MCF 10A (cell line): ENCODE measurements around the gene DOCK9. TPM values are rescaled to one million over a fixed set of nuclear protein-coding genes. Genes with fewer than 3 reads are reported as not detected.

Experiments used
- BruUV-seq: library from RNA; stranded (reverse); fragments of 400-500 nt; replicated peaks from 2 replicates; lab custom pipeline; 2021; lab: Mats Ljungman, UMichigan
- CTCF ChIA-PET: fragments of 300-600 bp; sonication (Branson Sonifier 250); formaldehyde crosslinking; extraction: SDS; loops from one replicate; lab custom pipeline; 2021; ENCODE audit warnings: antibody characterized with exemption, inconsistent platforms; lab: Yijun Ruan, JAX
- POLR2A ChIA-PET: fragments of 300-600, 350-650 bp; sonication (Branson Sonifier 250); formaldehyde crosslinking; extraction: SDS; loops from one replicate; lab custom pipeline; 2020; ENCODE audit warnings: antibody characterized with exemption, inconsistent platforms; lab: Yijun Ruan, JAX
- DNase-seq: peaks from one replicate; pipeline ENCODE4 v3.0.0-alpha.2; 2018; ENCODE audit not compliant: unreplicated experiment
- H3K27ac Mint-ChIP-seq: one replicate; pipeline ENCODE4 v1.8.0; 2022; ENCODE audit warnings: mild to moderate bottlenecking, low read depth, mixed read lengths; ENCODE audit not compliant: unreplicated experiment
- H3K27me3 Mint-ChIP-seq: one replicate; pipeline ENCODE4 v1.8.0; 2022; ENCODE audit warnings: mixed read lengths; ENCODE audit not compliant: insufficient read depth, unreplicated experiment
- H3K36me3 Mint-ChIP-seq: one replicate; pipeline ENCODE4 v1.8.0; 2022; ENCODE audit warnings: mild to moderate bottlenecking, moderate library complexity, mixed read lengths; ENCODE audit not compliant: insufficient read depth, unreplicated experiment
- H3K4me1 Mint-ChIP-seq: one replicate; pipeline ENCODE4 v1.8.0; 2022; ENCODE audit warnings: mixed read lengths; ENCODE audit not compliant: insufficient read depth, unreplicated experiment
- H3K4me3 Mint-ChIP-seq: one replicate; pipeline ENCODE4 v1.8.0; 2022; ENCODE audit warnings: mild to moderate bottlenecking, moderate library complexity, mixed read lengths; ENCODE audit not compliant: unreplicated experiment
- H3K9me3 Mint-ChIP-seq: one replicate; pipeline ENCODE4 v1.8.0; 2022; ENCODE audit warnings: mixed read lengths; ENCODE audit not compliant: unreplicated experiment
- CTCF ChIP-seq: fragments of 200-600 bp; IDR thresholded peaks from one replicate; pipeline ENCODE4 v1.8.0; 2022; ENCODE audit warnings: antibody characterized with exemption, mild to moderate bottlenecking; ENCODE audit not compliant: unreplicated experiment
- intact Hi-C: fragments of 100-400 bp; cut with micrococcal nuclease; formaldehyde crosslinking; loops from 2 replicates; pipeline ENCODE4 v1.14.1; 2022
- total RNA-seq: library from RNA; stranded (reverse); gene quantifications from 2 replicates; pipeline ENCODE4 v1.2.3, GENCODE V29; 2022

Gene DOCK9
- total RNA-seq, 1 experiment from 2014 or later, result 77.0 TPM

- no peaks in the 10 kb centered on the region for H3K36me3 Mint-ChIP-seq
- intact Hi-C loops, result no loop called here
- peak; percentile 36 for DNase-seq
- H3K27me3 Mint-ChIP-seq, result no peaks in the 10 kb centered on the region
- POLR2A ChIA-PET, result no interaction called here
- no peak overlapping the region for H3K4me3 Mint-ChIP-seq
- no TSS peak for BruUV-seq
- CTCF ChIA-PET, result interaction anchor here (0.6 kb wide), 1 partner anchor 83 kb away, joined by 3 read pairs; no protein-coding TSS in a partner anchor
- no peak for TF ChIP-seq CTCF
- H3K9me3 Mint-ChIP-seq, result no peaks in the 10 kb centered on the region
- peaks cover 11% of the 10 kb centered on the region for H3K4me1 Mint-ChIP-seq
- no peak overlapping the region for H3K27ac Mint-ChIP-seq
These were observed 199.1 kb downstream of the DOCK9 start for GRCh38 chr13:98778749-98779148.

GRCh38 chr13:98776644-98777043 is 201.2 kb downstream of the DOCK9 start:
- H3K4me3 Mint-ChIP-seq, result no peak overlapping the region
- H3K27ac Mint-ChIP-seq, result no peak overlapping the region
- H3K27me3 Mint-ChIP-seq, result no peaks in the 10 kb centered on the region
- TSS peak; percentile 70 for BruUV-seq
- H3K9me3 Mint-ChIP-seq, result no peaks in the 10 kb centered on the region
- ChIA-PET CTCF (interaction anchor here (0.7 kb wide), 1 partner anchor 269 kb away, joined by 3 read pairs; no protein-coding TSS in a partner anchor), POLR2A (no interaction called here)
- H3K4me1 Mint-ChIP-seq, result peaks cover 11% of the 10 kb centered on the region
- H3K36me3 Mint-ChIP-seq, result no peaks in the 10 kb centered on the region
- intact Hi-C loops, result no loop called here
- no peak for DNase-seq
- no peak for TF ChIP-seq CTCF

DNA sequence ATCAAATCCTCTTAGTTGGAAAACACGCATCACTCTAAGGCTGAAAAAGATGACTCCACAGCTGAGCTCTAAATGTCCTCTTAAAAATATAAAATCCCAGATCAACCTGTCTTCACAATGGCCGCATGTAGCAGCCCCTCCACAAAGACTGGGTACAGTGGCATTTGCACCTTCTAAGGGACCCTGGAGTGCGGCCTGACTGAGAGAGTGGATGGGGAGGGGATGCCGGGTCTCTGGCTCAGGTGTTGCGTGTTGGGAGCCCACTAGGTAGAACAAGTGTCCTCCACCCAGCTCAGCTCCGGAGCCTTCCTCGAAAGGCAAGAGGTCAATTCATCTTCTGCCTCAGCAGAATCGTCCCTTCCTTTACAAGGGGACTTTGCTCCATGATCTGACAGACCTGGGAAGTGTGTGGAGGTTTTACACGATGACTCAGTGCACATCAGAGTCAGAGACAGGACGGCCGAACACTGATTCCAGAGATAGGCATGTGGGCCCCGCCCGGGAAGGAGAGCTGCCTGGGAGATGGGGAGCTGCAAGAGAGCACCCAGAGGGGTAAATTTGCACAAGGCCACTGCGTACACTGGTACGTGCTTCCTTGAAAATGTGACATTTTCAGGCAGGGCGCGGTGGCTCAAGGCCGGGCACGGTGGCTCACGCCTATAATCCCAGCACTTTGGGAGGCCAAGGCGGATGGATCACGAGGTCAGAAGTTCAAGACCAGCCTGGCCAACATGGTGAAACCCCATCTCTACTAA is 201.8 kb downstream of the DOCK9 start:
- no peak for TF ChIP-seq CTCF
- peaks cover 11% of the 10 kb centered on the region for H3K4me1 Mint-ChIP-seq
- no peaks in the 10 kb centered on the region for H3K36me3 Mint-ChIP-seq
- no TSS peak for BruUV-seq
- CTCF ChIA-PET, result interaction anchor here (0.7 kb wide), 1 partner anchor 269 kb away, joined by 3 read pairs; no protein-coding TSS in a partner anchor
- no peaks in the 10 kb centered on the region for H3K27me3 Mint-ChIP-seq
- no peaks in the 10 kb centered on the region for H3K9me3 Mint-ChIP-seq
- peak; percentile 73 for DNase-seq
- POLR2A ChIA-PET, result no interaction called here
- intact Hi-C loops, result no loop called here
- H3K27ac Mint-ChIP-seq, result no peak overlapping the region
- H3K4me3 Mint-ChIP-seq, result no peak overlapping the region

DNA sequence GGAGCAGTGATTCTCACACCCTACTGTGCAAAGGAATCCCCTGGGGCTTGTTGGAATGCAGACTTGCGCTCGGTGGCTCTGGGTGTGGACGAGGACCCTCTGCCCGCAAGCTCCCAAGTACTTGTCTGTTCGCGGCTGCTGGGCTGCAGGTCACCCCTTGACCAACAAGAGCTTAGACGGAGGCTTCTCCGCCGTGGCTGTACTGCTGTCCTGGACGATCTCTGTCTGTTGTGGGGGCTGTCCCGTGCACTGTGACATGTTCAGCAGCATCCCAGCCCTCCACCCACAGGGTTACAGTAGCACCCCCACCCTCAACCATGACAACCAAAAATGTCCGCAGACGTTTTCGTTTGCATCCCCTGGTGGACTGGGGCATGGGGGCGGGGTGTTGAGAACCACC is 202.5 kb downstream of the DOCK9 start:
- Mint-ChIP-seq H3K36me3 (no peaks in the 10 kb centered on the region), H3K4me1 (peaks cover 11% of the 10 kb centered on the region), H3K9me3 (no peaks in the 10 kb centered on the region), H3K27me3 (no peaks in the 10 kb centered on the region), H3K27ac (no peak overlapping the region), H3K4me3 (no peak overlapping the region)
- BruUV-seq, result no TSS peak
- no peak for TF ChIP-seq CTCF
- CTCF ChIA-PET, result no interaction called here
- no peak for DNase-seq
- POLR2A ChIA-PET, result no interaction called here
- intact Hi-C loops, result no loop called here
